HepG2 (cell line): ENCODE measurements around the gene WNK2. TPM values are rescaled to one million over a fixed set of nuclear protein-coding genes. Genes with fewer than 3 reads are reported as not detected.

ENCODE experiments used
- ARNTL ChIP-seq: sonication (generic); formaldehyde crosslinking; IDR thresholded peaks from 2 replicates; pipeline ENCODE4 v1.4.0; 2020; ENCODE audit warnings: mild to moderate bottlenecking, missing genetic modification reagents
- CCDC6 ChIP-seq: sonication (generic); formaldehyde crosslinking; IDR thresholded peaks from 2 replicates; pipeline ENCODE4 v1.8.1; 2022; ENCODE audit warnings: mild to moderate bottlenecking, missing genetic modification reagents, moderate library complexity
- ESRRA ChIP-seq: sonication (generic); formaldehyde crosslinking; IDR thresholded peaks from 2 replicates; pipeline ENCODE4 v1.5.1; 2020; ENCODE audit warnings: mild to moderate bottlenecking, low read depth, missing genetic modification reagents
- FOSL1 ChIP-seq: sonication (generic); formaldehyde crosslinking; IDR thresholded peaks from 2 replicates; pipeline ENCODE4 v1.9.0; 2021; ENCODE audit warnings: missing genetic modification reagents, borderline replicate concordance
- HOXD1 ChIP-seq: sonication (generic); formaldehyde crosslinking; IDR thresholded peaks from 2 replicates; pipeline ENCODE4 v1.5.0; 2020; ENCODE audit warnings: missing genetic modification reagents
- MAZ ChIP-seq, 2 experiments: sonication (generic) in 1 of 2; formaldehyde crosslinking in 1 of 2; IDR thresholded peaks; 2 replicates each; pipeline versions ENCODE4 v1.5.0 to v1.6.1; 2012 to 2020; ENCODE audit warnings: low read depth in 2 of 2, mild to moderate bottlenecking in 2 of 2, borderline replicate concordance in 1 of 2, improper control_type of control experiment in 1 of 2, low read length in 1 of 2, missing genetic modification reagents in 1 of 2, moderate library complexity in 1 of 2
- MED13 ChIP-seq: sonication (generic); formaldehyde crosslinking; IDR thresholded peaks from 2 replicates; pipeline ENCODE4 v1.5.0; 2020; ENCODE audit warnings: missing genetic modification reagents
- POLR2A ChIP-seq, 2 experiments: IDR thresholded peaks; 2 replicates each; pipeline ENCODE4 v1.6.1; 2011; ENCODE audit warnings: low read depth in 2 of 2, low read length in 2 of 2, mild to moderate bottlenecking in 1 of 2, moderate library complexity in 1 of 2; ENCODE audit not compliant: insufficient read depth in 1 of 2
- RBFOX2 ChIP-seq: fragments of 200-400 bp; formaldehyde crosslinking; IDR thresholded peaks from 2 replicates; pipeline ENCODE4 v1.6.1; 2017; ENCODE audit warnings: low read depth, mild to moderate bottlenecking, low read length
- TAF1 ChIP-seq: sonication (generic); formaldehyde crosslinking; IDR thresholded peaks from 2 replicates; pipeline ENCODE4 v1.4.0; 2020; ENCODE audit warnings: missing genetic modification reagents
- UBTF ChIP-seq: sonication (generic); formaldehyde crosslinking; IDR thresholded peaks from 2 replicates; pipeline ENCODE4 v1.4.0; 2020; ENCODE audit warnings: mild to moderate bottlenecking, missing genetic modification reagents
- ZBTB26 ChIP-seq: IDR thresholded peaks from 2 replicates; pipeline ENCODE4 v1.6.1; 2016; ENCODE audit warnings: missing compliant biosample characterization, missing genetic modification reagents, borderline replicate concordance
- ZBTB44 ChIP-seq: sonication (generic); formaldehyde crosslinking; IDR thresholded peaks from 2 replicates; pipeline ENCODE4 v1.4.0; 2020; ENCODE audit warnings: missing genetic modification reagents
- ZIK1 ChIP-seq: sonication (generic); formaldehyde crosslinking; IDR thresholded peaks from 2 replicates; pipeline ENCODE4 v1.5.0; 2020; ENCODE audit warnings: mild to moderate bottlenecking, low read depth, missing genetic modification reagents, borderline replicate concordance
- ZNF101 ChIP-seq: sonication (generic); formaldehyde crosslinking; IDR thresholded peaks from 2 replicates; pipeline ENCODE4 v1.4.0; 2020; ENCODE audit warnings: mild to moderate bottlenecking, low read depth, missing genetic modification reagents, borderline replicate concordance
- ZNF562 ChIP-seq: sonication (generic); formaldehyde crosslinking; IDR thresholded peaks from 2 replicates; pipeline ENCODE4 v1.8.0; 2022; ENCODE audit warnings: missing genetic modification reagents, borderline replicate concordance
- ZNF563 ChIP-seq: sonication (generic); formaldehyde crosslinking; IDR thresholded peaks from 2 replicates; pipeline ENCODE4 v1.8.0; 2022; ENCODE audit warnings: mild to moderate bottlenecking, moderate library complexity, missing genetic modification reagents
- ZNF564 ChIP-seq: sonication (generic); formaldehyde crosslinking; IDR thresholded peaks from 2 replicates; pipeline ENCODE4 v1.8.1; 2023; ENCODE audit warnings: mild to moderate bottlenecking, missing genetic modification reagents
- ZNF598 ChIP-seq: sonication (generic); formaldehyde crosslinking; IDR thresholded peaks from 2 replicates; pipeline ENCODE4 v1.5.1; 2020; ENCODE audit warnings: mild to moderate bottlenecking, missing genetic modification reagents, borderline replicate concordance
- ZNF746 ChIP-seq: sonication (generic); formaldehyde crosslinking; IDR thresholded peaks from 2 replicates; pipeline ENCODE4 v1.8.0; 2022; ENCODE audit warnings: mild to moderate bottlenecking, missing genetic modification reagents
- ZNF782 ChIP-seq: sonication (generic); formaldehyde crosslinking; IDR thresholded peaks from 2 replicates; pipeline ENCODE4 v1.4.0; 2020; ENCODE audit warnings: missing genetic modification reagents, mild to moderate bottlenecking, borderline replicate concordance
- ZNF841 ChIP-seq: sonication (generic); formaldehyde crosslinking; IDR thresholded peaks from 2 replicates; pipeline ENCODE4 v1.8.1; 2023; ENCODE audit warnings: missing genetic modification reagents, borderline replicate concordance
- polyA plus RNA-seq, 8 experiments: library from polyadenylated mRNA; depleted of rRNA in 3 of 8; stranded (reverse) in 7 of 8; unstranded in 1 of 8; fragments of >200 nt; fragmentation: Illumina TruSeq in 4 of 8; extraction: Trizol in 4 of 8; gene quantifications; 2 replicates each; pipeline versions ENCODE4 v1.2.1 to v1.2.3, GENCODE V29; 2011 to 2016; ENCODE audit warnings: low read depth in 4 of 8, missing spikeins in 1 of 8, mixed read lengths in 1 of 8; ENCODE audit not compliant: insufficient read depth in 1 of 8
- total RNA-seq, 5 experiments: library from RNA; depleted of rRNA; stranded (reverse); fragments of >200 nt; fragmentation: Illumina TruSeq; extraction: Trizol; gene quantifications; 2 replicates each; pipeline ENCODE4 v1.2.3, GENCODE V29; 2016; ENCODE audit warnings: low read depth in 1 of 5

WNK2 gene
- total and polyA plus RNA-seq, 2 of the 13 experiments (the other 11 are each of a cell fraction or from before 2014, with no cell fraction given) = 10.5 to 12.0 TPM

GRCh38 chr9:93183663-93184431 is at the start of gene WNK2 (continued):
- TF ChIP-seq UBTF (CRISPR knock-in tag) (peak; percentile 52; the same call in 1 of the 2 replicates), ZNF562 (CRISPR knock-in tag) (no peak), ZNF563 (CRISPR knock-in tag) (peak; percentile 79), CCDC6 (CRISPR knock-in tag) (no peak), ZIK1 (CRISPR knock-in tag) (no peak), ZNF841 (CRISPR knock-in tag) (no peak), ZNF782 (no peak), ARNTL (no peak), ZNF746 (CRISPR knock-in tag) (no peak), ZNF598 (CRISPR knock-in tag) (0 out of 2 replicates have a peak, but pooled peaks have one; percentile 42), ZNF564 (CRISPR knock-in tag) (no peak), MAZ (IDR thresholded peaks at IDR 0.05; ENCODE audit: borderline replicate concordance, low read depth, low read length) (no peak), MAZ (CRISPR knock-in tag; IDR thresholded peaks at IDR 0.05; ENCODE audit: low read depth) (peak; percentile 69), MED13 (0 out of 2 replicates have a peak, but pooled peaks have one; percentile 55), ESRRA (CRISPR knock-in tag) (no peak), ZNF101 (no peak), RBFOX2 (0 out of 2 replicates have a peak, but pooled peaks have one; percentile 46), HOXD1 (CRISPR knock-in tag) (no peak), ZBTB44 (CRISPR knock-in tag) (no peak), ZBTB26 (CRISPR knock-in tag) (no peak), FOSL1 (CRISPR knock-in tag) (no peak), POLR2A (IDR thresholded peaks at IDR 0.05; ENCODE audit: insufficient read depth in 1 of 2, low read depth in 2 of 2, low read length in 2 of 2) (0 out of 4 replicates have a peak, but pooled peaks of 1 of the 2 experiments have one; percentile 25), TAF1 (CRISPR knock-in tag) (0 out of 2 replicates have a peak, but pooled peaks have one; percentile 28)
